Measurements from ENCODE around the gene ESPN.

- no peak for TF ChIP-seq PAX5 (IDR thresholded peaks at IDR 0.05; ENCODE audit: insufficient read depth, low read length, severe bottlenecking)
- no peak for TF ChIP-seq POLR2AphosphoS5 (IDR thresholded peaks at IDR 0.05; ENCODE audit: low read depth, low read length)
Measured at GRCh38 chr1:6391951-6392808, 32.4 kb upstream of the ESPN start.

Measured in GM12891 (cell line).